ENCODE measurements around the gene TMEM214.
"Not testable (repeated sequence)": the region's sequence is repeated elsewhere in the genome, so short reads cannot be mapped to it uniquely, and the experiment has no call there.

The TMEM214 gene

DNA sequence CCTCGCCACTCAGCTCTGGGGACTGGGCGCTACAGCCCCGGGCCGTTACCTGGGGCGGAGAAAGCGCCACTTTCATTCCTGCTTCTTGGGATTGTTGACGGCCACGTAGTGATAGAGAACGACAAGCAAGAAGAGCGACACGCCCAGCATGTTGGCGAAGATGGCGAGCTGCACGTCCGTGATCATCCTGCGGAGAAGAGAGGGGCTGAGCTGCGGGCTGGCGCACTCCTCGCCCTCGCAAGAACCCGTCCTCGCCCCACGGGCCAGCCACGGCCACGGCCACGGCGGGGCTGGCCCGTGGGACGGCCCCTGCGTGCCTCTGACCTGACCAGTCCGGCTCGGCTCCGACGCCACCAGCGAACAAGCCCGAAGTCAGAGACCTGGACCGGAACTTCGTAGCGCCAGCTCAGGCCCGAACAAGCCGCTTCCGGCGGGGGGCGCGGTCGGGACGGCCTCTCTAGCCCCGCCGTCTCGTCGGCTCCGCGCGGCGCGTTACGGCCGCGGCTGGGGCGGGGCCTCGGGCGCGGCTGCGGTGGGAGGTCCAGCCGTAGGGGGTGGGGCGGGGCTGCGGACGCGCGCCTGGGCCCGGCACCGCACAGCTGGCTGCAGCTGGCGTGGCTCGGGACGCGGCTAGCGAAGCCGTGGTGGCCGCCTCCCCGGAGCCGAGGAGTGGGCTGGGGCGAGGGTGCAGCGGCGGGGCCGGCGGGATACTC lies 38.7 kb downstream of the TMEM214 start, which contains the start of gene OST4:
Gene OST4 (minus strand): TSS at position 378 of the 713 bp plus-strand sequence.
- FAIRE-seq: no peak

DNA sequence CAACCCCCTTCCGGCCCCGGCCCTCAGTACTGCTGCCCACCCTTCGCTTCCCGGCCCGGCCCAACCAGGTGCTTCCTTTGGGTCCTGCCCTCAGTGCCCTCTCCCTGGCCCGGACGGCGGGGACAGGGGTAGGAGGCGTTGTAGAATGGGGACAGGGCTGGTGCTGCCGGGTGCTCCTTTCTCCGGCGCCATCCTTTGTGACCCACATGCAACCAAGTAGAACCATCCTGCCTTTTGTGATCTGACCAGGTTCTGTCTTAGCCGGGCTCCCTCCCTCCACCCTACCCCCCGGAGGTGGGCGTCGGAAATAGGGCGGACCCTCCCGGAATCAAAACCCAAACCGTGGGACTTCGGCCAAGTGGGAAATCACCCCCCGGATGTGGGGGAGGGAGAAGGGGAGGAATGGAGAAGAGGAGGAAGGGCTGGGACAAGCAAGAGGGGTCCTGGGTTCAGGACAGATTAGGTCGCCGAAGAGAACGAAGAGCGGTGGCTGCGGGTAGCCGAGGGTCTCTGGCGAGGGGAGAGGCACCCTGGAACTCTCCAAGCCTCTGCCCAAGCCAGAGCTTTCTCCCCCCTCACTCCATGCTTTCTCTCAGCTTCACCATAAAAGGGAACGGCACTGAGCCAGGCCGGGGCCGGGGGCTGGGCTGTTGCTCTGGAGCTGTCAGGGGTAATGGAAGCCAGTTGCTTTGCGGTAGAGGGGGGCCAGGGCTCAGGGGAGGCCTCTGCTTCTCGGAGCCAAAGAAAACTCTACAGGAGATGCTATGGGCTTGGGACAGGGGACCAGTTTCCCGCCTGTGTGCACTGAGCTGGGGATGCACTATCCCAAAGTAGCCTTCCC lies 39.4 kb downstream of the TMEM214 start:
- FAIRE-seq: no peak

DNA sequence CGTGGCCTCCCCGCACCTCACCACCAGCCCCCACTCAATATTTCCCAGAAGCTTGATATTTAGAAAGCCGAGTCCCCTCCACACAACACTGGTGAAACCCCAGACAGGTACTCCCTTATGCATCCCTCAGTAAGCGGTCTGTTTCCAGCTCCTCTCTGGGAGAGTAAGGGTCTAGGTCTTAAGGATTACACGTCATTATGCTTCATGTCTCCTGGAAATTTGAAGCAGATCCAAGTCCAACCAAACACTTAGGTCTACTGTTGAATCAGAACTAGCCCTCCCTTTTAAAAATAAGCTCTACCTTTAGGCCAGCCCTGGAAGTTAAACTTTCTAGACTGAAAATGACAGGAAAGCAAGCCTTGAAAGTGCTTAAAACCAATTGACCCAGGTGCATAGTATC lies 40.2 kb downstream of the TMEM214 start:
- FAIRE-seq: no peak

DNA sequence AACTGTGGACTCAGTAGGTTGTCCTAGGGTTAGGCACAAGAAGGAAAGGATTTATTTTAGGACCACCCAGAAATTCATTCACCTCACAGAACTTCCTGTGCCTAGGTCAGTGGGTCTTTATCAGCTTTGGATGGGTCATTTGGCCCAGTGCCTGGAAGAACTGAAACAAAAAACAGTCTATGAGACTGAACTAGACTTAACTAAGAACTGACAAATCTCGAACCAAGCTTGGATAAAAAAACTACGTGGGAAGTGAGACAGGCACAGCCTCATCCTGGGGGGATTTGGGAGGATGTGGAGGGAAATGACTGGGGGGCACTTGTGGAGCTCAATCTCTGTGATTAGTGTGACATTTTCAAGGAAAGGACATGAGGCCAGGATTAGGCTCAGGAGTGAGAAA lies 41.0 kb downstream of the TMEM214 start:
- FAIRE-seq: no peak

DNA sequence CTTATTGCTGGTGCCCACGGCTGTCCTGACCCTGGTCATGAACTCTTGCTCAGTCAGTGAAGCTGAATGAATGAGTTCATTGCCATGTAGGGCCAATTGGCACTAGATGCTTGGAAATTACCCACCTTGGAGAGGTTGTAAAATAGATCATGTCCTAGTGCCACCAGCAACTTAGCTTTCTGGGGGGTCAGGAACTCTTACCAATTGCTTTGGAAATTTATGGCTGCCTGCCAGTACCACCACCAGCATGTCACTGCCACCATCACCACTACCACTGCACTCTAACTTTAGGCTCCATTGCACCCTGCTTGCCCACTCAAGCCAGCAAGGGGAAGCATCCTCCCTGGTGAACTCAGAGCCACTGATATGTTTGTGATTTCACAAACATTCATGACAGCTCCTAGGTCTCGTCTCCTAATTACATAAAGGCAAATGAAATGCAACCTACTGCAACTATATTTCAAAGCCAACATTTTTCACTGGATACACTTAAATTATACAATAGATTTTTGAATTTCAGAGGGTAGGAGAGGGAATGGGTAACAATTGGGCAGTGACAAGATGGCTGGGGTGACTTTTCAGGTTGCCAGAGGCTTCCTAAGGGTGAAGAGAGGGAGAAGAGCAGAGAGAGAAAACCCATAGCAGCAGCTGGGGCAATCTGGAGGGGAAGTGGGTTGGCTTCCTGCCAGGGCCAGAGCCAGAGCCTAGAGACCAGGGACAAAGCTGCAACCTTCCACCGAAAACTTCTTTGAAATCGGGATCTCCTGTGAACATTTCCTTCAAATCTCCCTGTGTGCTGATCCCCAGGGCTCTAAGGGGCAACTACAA lies 42.2 kb downstream of the TMEM214 start:
- FAIRE-seq: no peak

DNA sequence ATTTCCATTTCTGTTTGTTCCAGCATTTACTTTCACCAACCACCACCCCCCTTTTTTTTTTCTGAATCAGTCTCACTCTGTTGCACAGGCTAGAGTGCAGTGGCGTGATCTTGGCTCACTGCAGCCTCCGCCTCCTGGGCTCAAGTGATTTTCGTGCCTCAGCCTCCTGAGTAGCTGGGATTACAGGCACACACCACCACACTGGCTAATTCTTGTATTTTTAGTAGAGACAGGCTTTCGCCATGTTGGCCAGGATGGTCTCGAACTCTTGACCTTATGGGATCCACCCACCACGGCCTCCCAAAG lies 42.8 kb downstream of the TMEM214 start:
- FAIRE-seq: not testable (repeated sequence)

DNA sequence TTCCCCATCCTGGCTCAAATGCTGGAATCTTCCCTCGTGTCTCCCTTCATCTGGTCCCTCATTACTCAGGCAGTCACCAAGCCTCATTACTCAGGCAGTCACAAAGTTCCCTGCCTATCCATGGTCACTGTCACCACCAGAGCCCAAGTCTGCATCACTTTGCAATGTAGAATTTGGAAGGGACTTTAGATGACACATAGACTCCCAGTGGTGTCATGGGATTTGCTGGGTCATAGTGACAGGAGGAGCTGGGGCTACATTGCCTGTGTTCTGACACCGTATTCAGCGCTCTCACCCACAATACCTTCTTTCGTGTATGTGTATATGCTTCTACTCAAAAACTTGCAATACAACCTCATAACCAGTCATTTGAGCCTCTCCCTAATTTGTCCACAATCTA lies 43.6 kb downstream of the TMEM214 start:
- no peak for FAIRE-seq

DNA sequence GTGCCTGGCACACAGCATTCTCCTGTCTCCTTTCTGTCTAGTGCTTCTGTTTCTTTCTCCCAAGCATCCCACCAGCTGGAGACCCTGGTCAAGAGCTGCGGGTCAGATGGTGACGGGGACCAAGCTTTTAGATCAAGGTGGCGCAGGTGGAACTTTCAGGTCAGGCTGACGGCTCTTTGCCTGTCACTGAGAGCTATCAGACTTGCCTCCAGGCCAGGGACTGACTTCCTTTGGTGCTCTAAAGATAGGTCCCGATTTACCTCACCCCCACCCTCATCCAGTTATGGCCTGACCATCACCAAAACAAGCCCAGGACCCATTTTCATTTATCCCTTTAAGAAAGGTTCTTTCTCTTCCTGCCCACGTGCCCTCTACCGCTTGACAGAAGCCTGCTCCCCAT lies 44.5 kb downstream of the TMEM214 start:
- FAIRE-seq: no peak

DNA sequence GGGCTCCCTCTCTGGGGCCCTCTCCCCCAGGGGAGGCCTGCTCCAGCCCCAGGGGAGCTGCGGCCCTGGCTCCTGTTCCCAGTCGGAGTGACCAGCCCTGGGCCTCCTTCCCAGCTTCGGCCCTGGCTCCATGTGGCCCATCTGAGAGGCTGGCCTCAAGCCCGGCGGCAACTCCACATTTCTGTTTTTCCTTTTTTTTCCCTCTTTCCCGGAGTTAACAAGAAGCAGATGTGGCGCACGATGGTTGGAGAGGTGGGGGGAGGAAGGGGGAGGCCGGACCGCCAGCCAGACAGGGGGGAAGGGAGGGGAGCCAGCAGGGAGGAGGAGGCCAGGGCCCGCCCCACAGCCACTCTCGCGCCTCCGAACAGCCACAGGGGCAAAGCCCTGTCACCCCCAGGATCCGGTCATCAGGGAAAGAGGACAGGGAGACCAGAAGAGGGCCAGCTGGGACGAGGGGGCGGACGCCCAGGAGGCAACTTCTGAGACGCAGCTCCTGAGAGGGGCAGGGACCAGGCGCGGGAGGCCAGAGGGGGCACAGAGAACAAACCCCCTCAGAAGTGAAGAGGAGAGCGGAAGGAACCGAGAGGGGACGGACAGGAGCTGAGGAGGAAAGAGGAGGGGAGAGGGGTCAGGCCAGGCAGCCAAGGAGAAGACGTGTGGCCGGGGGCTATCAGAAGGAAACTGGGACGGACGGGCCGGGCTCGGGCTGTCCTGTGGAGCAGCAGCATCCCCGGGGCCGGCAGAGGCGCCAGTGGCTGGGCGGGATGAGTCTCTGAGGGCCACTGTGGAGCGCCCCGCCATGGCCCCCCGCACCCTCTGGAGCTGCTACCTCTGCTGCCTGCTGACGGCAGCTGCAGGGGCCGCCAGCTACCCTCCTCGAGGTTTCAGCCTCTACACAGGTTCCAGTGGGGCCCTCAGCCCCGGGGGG lies 45.8 kb downstream of the TMEM214 start, which contains the start of gene EMILIN1:
Gene EMILIN1 (plus strand): TSS at position 349 of the 928 bp plus-strand sequence. CDS start 451 bp downstream, at position 800.
- no peak for FAIRE-seq

DNA sequence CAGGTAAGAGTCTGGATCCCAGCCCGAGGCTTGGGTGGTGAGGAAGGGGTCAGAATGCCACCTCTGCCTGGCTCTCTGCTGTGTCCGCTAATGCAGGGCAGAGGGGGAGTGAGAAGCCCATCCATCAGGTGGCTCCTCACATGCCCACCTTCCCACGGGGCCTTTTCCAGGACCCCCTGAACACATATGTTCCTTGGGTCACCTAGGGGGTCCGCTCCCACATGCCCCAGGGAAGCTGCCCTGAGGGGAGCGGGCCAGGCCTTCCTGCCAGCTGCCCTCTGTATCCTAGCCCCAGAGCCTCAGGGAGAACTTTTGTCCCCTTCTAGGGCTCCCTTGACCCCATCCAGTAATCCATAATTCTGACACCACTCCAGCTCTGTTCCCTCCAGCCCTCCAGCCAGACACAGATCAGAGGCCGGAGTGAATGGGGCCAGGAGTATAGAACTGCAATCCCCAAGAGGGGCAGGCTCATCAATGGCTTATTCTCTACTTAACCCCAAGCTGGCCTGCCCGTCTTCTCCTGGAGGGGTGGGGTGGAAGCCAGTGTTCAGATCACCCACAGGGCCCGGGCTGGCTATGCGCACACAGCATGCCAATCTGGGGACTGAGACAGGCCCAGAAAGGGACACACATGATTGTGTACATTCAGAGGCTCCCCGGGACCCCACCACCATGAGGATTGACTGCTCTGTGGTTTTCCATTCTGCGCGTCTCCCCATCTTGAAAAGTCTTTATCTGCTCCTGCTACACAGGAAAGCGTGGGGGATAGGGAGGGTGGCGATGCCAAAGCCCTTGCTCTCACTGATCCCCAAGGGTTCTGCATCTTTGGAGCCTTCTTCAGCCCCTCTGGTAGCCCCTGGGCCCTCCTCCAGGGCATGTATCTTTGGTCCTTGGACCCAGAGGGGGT lies 46.7 kb downstream of the TMEM214 start:
- no peak for FAIRE-seq

DNA sequence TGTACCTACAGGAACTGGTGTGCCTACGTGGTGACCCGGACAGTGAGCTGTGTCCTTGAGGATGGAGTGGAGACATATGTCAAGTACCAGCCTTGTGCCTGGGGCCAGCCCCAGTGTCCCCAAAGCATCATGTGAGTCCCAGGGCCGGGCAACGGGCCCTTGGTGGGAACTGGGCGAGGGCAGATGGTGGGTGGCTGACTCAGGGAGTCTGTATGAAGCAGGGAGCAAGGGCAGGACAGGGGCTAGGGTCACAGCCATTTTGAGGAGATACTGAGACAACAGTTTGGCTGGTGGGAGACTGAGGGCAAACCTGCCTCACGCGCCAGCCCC lies 47.3 kb downstream of the TMEM214 start:
- no peak for FAIRE-seq

DNA sequence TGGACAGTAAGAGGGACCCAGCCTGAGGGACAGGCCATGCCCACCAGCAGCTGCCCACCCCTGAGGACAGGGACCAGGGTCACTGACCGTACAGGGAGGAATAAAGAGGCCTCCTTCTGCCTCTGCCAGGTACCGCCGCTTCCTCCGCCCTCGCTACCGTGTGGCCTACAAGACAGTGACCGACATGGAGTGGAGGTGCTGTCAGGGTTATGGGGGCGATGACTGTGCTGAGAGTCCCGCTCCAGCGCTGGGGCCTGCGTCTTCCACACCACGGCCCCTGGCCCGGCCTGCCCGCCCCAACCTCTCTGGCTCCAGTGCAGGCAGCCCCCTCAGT lies 47.8 kb downstream of the TMEM214 start:
- no peak for FAIRE-seq

DNA sequence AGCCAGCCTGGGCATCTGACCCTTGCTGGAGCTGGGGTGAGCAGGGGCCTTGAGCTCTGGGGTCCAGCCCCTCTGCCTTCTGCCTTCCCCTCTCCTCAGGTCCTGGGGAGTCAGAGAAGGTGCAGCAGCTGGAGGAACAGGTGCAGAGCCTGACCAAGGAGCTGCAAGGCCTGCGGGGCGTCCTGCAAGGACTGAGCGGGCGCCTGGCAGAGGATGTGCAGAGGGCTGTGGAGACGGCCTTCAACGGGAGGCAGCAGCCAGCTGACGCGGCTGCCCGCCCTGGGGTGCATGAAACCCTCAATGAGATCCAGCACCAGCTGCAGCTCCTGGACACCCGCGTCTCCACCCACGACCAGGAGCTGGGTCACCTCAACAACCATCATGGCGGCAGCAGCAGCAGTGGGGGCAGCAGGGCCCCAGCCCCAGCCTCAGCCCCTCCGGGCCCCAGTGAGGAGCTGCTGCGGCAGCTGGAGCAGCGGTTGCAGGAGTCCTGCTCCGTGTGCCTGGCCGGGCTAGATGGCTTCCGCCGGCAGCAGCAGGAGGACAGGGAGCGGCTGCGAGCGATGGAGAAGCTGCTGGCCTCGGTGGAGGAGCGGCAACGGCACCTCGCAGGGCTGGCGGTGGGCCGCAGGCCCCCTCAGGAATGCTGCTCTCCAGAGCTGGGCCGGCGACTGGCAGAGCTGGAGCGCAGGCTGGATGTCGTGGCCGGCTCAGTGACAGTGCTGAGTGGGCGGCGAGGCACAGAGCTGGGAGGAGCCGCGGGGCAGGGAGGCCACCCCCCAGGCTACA lies 49.4 kb downstream of the TMEM214 start:
- FAIRE-seq: no peak

DNA sequence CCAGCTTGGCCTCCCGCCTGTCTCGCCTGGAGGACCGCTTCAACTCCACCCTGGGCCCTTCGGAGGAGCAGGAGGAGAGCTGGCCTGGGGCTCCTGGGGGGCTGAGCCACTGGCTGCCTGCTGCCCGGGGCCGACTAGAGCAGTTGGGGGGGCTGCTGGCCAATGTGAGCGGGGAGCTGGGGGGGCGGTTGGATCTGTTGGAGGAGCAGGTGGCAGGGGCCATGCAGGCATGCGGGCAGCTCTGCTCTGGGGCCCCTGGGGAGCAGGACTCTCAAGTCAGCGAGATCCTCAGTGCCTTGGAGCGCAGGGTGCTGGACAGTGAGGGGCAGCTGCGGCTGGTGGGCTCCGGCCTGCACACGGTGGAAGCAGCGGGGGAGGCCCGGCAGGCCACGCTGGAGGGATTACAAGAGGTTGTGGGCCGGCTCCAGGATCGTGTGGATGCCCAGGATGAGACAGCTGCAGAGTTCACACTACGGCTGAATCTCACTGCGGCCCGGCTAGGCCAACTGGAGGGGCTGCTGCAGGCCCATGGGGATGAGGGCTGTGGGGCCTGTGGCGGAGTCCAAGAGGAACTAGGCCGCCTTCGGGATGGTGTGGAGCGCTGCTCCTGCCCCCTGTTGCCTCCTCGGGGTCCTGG lies 50.1 kb downstream of the TMEM214 start:
- no peak for FAIRE-seq

DNA sequence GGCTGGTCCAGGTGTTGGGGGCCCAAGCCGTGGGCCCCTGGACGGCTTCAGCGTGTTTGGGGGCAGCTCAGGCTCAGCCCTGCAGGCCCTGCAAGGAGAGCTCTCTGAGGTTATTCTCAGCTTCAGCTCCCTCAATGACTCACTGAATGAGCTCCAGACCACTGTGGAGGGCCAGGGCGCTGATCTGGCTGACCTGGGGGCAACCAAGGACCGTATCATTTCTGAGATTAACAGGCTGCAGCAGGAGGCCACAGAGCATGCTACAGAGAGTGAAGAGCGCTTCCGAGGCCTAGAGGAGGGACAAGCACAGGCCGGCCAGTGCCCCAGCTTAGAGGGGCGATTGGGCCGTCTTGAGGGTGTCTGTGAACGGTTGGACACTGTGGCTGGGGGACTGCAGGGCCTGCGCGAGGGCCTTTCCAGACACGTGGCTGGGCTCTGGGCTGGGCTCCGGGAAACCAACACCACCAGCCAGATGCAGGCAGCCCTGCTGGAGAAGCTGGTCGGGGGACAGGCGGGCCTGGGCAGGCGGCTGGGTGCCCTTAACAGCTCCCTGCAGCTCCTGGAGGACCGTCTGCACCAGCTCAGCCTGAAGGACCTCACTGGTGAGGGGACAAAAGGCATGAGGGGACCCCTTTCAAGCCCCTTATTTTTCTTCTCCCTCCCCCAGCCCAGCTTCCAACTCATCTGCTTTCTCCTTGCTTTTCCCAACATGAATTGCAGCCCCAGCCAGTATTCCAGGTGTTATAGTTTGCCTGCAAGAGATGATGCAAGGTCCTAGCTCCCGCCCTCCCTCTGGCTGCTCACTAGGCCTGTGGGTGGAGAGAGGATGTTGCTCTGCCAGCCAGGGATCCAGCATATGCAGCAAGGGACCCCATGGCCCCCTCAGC lies 50.9 kb downstream of the TMEM214 start:
- no peak for FAIRE-seq

DNA sequence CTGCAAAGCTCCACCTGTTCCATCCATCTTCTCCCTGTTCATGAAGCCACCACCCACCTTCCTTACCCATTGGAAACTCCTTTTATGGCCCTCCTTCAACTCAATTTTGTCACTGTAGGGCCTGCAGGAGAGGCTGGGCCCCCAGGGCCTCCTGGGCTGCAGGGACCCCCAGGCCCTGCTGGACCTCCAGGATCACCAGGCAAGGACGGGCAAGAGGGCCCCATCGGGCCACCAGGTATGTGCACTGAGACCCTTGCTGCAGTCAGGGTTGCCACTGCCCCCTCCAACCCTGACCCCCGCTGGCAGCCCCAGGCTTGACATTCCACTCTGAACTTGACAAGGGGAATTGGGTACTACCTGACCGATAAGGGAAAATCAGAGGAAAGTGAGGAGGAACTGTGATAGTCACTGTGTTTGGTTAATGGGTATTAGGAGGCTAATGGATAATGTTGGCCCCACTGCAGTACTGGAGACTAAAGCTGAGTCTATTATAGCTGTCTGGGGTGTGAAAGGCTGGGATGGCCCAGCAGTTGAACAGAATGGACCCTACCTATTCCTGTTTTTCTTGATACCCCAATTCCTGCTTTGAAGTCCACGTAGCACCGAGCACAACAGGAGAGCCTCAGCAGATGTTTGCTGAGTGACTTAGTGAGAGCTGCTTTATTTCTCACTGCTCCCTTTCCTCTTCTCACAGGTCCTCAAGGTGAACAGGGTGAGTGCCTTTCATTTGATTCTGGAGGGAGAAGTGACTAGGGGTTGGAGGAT lies 51.7 kb downstream of the TMEM214 start:
- FAIRE-seq: no peak

DNA sequence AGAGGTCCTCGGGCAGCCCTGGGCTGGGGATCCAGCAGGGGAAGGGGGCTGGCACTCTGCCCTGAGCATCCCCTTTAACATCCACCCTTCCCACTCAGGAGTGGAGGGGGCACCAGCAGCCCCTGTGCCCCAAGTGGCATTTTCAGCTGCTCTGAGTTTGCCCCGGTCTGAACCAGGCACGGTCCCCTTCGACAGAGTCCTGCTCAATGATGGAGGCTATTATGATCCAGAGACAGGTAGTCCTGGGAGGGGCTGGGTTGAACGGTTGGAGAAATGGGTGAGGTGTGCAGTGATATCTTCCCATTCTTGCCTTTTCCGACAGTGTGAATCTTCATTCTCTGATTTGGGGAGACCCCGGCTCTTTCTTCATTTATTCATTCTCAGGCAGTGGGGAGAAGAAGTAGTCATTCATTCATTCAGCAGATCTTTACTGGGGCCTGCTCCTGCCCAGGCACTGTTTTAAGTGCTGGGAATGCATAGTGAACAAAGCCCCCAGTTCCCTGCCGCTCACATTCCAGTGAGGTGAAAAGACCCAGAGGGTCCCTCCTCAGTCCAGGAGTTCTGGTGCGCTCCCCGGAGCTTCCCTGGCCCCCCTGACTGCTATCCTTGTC lies 52.4 kb downstream of the TMEM214 start:
- no peak for FAIRE-seq

DNA sequence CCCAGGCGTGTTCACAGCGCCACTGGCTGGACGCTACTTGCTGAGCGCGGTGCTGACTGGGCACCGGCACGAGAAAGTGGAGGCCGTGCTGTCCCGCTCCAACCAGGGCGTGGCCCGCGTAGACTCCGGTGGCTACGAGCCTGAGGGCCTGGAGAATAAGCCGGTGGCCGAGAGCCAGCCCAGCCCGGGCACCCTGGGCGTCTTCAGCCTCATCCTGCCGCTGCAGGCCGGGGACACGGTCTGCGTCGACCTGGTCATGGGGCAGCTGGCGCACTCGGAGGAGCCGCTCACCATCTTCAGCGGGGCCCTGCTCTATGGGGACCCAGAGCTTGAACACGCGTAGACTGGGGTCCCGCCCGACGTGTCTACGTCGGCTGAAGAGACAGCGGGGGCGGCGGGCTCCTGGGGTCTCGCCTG lies 52.9 kb downstream of the TMEM214 start:
- FAIRE-seq: no peak
